GM12878 (cell line): ENCODE results near the gene MT4.

Experiments
- BRCA1 ChIP-seq: IDR thresholded peaks from 2 replicates; pipeline ENCODE4 v1.6.1; 2011; ENCODE audit warnings: low read depth, low read length, improper control_type of control experiment
- CEBPB ChIP-seq, 2 experiments: fragments of 150-350 bp in 1 of 2; IDR thresholded peaks; 2 replicates each; pipeline ENCODE4 v1.6.1; 2012 to 2014; ENCODE audit warnings: low read depth in 2 of 2, low read length in 2 of 2, borderline replicate concordance in 1 of 2, inconsistent platforms in 1 of 2
- CEBPZ ChIP-seq: fragments of 150-350 bp; IDR thresholded peaks from 2 replicates; pipeline ENCODE4 v1.6.1; 2016; ENCODE audit warnings: low read depth, low read length
- MTA3 ChIP-seq: IDR thresholded peaks from 2 replicates; pipeline ENCODE4 v1.6.1; 2012; ENCODE audit warnings: low read length, inconsistent platforms, borderline replicate concordance
- PAX8 ChIP-seq: fragments of 450-650 bp; IDR thresholded peaks from 2 replicates; pipeline ENCODE4 v1.6.1; 2017; ENCODE audit warnings: mild to moderate bottlenecking, moderate library complexity
- POLR2AphosphoS5 ChIP-seq: IDR thresholded peaks from 2 replicates; pipeline ENCODE4 v1.6.1; 2011; ENCODE audit warnings: mild to moderate bottlenecking, low read length, inconsistent platforms
- SMC3 ChIP-seq: IDR thresholded peaks from 2 replicates; pipeline ENCODE4 v1.6.1; 2011; ENCODE audit warnings: low read length, improper control_type of control experiment, borderline replicate concordance
- SREBF2 ChIP-seq: IDR thresholded peaks from 2 replicates; pipeline ENCODE4 v1.6.1; 2012; ENCODE audit warnings: mild to moderate bottlenecking, low read length
- TARDBP ChIP-seq: IDR thresholded peaks from 2 replicates; pipeline ENCODE4 v1.6.1; 2016; ENCODE audit warnings: borderline replicate concordance
- TF ChIP-seq, protein P1 (sequence below), 3 experiments: IDR thresholded peaks in 2 of 3; conservative IDR thresholded peaks in 1 of 3; 2 replicates each; pipeline ENCODE4 v1.5.1; 2011; ENCODE audit warnings: low read depth in 3 of 3, low read length in 3 of 3, mild to moderate bottlenecking in 3 of 3, control low read depth in 2 of 3, moderate library complexity in 2 of 3, inconsistent platforms in 1 of 3, mixed read lengths in 1 of 3; ENCODE audit not compliant: control insufficient read depth in 2 of 3, insufficient read depth in 1 of 3; ENCODE audit errors: extremely low read depth in 1 of 3
- TF ChIP-seq, protein P2 (sequence below): IDR thresholded peaks from 2 replicates; pipeline ENCODE4 v1.6.1; 2012; ENCODE audit warnings: mild to moderate bottlenecking, low read depth, low read length

DNA sequence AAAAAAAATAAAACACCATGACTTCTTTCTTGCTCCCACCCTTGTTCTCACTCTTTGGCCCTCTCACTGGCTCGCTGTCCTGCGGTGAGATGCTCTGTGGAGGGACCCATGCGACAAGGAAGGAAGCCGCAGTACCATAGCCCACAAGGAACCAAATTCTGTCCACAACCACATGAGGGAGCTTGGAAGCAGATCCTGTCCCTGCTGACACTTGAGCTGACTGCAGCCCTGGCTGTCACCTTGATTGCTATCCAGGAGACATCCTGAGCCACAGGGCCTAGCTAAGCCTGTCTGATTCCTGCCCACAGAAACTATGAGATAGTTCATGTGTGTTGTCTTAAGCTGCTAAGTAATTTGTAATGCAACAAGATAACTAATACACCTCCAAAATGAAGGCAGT, 38.7 kb downstream of the MT4 start:
- TF ChIP-seq, protein P1, sequence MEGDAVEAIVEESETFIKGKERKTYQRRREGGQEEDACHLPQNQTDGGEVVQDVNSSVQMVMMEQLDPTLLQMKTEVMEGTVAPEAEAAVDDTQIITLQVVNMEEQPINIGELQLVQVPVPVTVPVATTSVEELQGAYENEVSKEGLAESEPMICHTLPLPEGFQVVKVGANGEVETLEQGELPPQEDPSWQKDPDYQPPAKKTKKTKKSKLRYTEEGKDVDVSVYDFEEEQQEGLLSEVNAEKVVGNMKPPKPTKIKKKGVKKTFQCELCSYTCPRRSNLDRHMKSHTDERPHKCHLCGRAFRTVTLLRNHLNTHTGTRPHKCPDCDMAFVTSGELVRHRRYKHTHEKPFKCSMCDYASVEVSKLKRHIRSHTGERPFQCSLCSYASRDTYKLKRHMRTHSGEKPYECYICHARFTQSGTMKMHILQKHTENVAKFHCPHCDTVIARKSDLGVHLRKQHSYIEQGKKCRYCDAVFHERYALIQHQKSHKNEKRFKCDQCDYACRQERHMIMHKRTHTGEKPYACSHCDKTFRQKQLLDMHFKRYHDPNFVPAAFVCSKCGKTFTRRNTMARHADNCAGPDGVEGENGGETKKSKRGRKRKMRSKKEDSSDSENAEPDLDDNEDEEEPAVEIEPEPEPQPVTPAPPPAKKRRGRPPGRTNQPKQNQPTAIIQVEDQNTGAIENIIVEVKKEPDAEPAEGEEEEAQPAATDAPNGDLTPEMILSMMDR (IDR thresholded peaks at IDR 0.05 in 2 of 3, conservative IDR thresholded peaks at IDR 0.05 in 1 of 3; ENCODE audit: control insufficient read depth in 2 of 3, extremely low read depth in 1 of 3, insufficient read depth in 1 of 3, low read depth in 3 of 3, low read length in 3 of 3), result peak; percentile 5 to 50 (median 33); a peak in 4 of 6 replicates
- no peak for TF ChIP-seq CEBPB (IDR thresholded peaks at IDR 0.05; ENCODE audit: borderline replicate concordance in 1 of 2, low read depth in 2 of 2, low read length in 2 of 2)
- TF ChIP-seq SMC3, result peak; percentile 42; the same call in 1 of the 2 replicates
- TF ChIP-seq, protein P2, sequence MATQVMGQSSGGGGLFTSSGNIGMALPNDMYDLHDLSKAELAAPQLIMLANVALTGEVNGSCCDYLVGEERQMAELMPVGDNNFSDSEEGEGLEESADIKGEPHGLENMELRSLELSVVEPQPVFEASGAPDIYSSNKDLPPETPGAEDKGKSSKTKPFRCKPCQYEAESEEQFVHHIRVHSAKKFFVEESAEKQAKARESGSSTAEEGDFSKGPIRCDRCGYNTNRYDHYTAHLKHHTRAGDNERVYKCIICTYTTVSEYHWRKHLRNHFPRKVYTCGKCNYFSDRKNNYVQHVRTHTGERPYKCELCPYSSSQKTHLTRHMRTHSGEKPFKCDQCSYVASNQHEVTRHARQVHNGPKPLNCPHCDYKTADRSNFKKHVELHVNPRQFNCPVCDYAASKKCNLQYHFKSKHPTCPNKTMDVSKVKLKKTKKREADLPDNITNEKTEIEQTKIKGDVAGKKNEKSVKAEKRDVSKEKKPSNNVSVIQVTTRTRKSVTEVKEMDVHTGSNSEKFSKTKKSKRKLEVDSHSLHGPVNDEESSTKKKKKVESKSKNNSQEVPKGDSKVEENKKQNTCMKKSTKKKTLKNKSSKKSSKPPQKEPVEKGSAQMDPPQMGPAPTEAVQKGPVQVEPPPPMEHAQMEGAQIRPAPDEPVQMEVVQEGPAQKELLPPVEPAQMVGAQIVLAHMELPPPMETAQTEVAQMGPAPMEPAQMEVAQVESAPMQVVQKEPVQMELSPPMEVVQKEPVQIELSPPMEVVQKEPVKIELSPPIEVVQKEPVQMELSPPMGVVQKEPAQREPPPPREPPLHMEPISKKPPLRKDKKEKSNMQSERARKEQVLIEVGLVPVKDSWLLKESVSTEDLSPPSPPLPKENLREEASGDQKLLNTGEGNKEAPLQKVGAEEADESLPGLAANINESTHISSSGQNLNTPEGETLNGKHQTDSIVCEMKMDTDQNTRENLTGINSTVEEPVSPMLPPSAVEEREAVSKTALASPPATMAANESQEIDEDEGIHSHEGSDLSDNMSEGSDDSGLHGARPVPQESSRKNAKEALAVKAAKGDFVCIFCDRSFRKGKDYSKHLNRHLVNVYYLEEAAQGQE, result no peak
- no peak for TF ChIP-seq BRCA1
- TF ChIP-seq CEBPZ, result no peak
- no peak for TF ChIP-seq TARDBP
- no peak for TF ChIP-seq POLR2AphosphoS5
- no peak for TF ChIP-seq SREBF2
- TF ChIP-seq MTA3, result no peak
- TF ChIP-seq PAX8, result no peak
